Transverse colon (tissue), 4 donors: Measurements from ENCODE around the gene IL4R. TPM values are rescaled to one million over a fixed set of nuclear protein-coding genes. Genes with fewer than 3 reads are reported as not detected.
"Not testable (repeated sequence)": the region's sequence is repeated elsewhere in the genome, so short reads cannot be mapped to it uniquely, and the experiment has no call there.

Experiments used
- DNase-seq: peaks from one replicate; pipeline ENCODE4 v3.0.0-alpha.2; 2019
- H3K27ac ChIP-seq, 4 donors: fragments of 200-600 bp; sonication (generic); 2 replicates each; pipeline ENCODE4 v1.5.1; 2016 to 2018; ENCODE audit warnings: inconsistent platforms in 4 of 4
- H3K27me3 ChIP-seq: fragments of 200-600 bp; sonication (generic); 2 replicates; pipeline ENCODE4 v1.5.1; 2017; ENCODE audit warnings: inconsistent platforms
- H3K36me3 ChIP-seq, 4 donors: fragments of 200-600 bp; sonication (generic); 2 replicates each; pipeline ENCODE4 v1.5.1; 2017 to 2019; ENCODE audit warnings: inconsistent platforms in 4 of 4
- H3K4me1 ChIP-seq, 4 donors: fragments of 200-600 bp; sonication (generic); 2 replicates each; pipeline ENCODE4 v1.5.1; 2017 to 2020; ENCODE audit warnings: inconsistent platforms in 4 of 4
- H3K4me3 ChIP-seq, 4 donors: fragments of 200-600 bp; sonication (generic); 1 replicate in 1 of 4; 2 replicates in 3 of 4; pipeline versions ENCODE4 v1.5.1 to v1.6.1; 2017 to 2019; ENCODE audit warnings: inconsistent platforms in 4 of 4
- H3K9me3 ChIP-seq, 2 donors: fragments of 200-600 bp; sonication (generic); 2 replicates each; pipeline ENCODE4 v1.5.1; 2017 to 2019; ENCODE audit warnings: inconsistent platforms in 2 of 2
- EP300 ChIP-seq: sonication (generic); formaldehyde crosslinking; IDR thresholded peaks from one replicate; pipeline ENCODE4 v1.6.1; 2017; ENCODE audit warnings: antibody characterized with exemption, low read depth
- POLR2A ChIP-seq: fragments of 450-650 bp; IDR thresholded peaks from one replicate; pipeline ENCODE4 v1.6.1; 2016; ENCODE audit warnings: antibody characterized with exemption, mild to moderate bottlenecking, moderate library complexity
- POLR2AphosphoS5 ChIP-seq, 3 donors: sonication (generic); formaldehyde crosslinking; IDR thresholded peaks; one replicate each; pipeline ENCODE4 v1.6.1; 2016; ENCODE audit warnings: antibody characterized with exemption in 3 of 3
- WGBS, 2 donors: methylation state at CpG; one replicate each; pipeline ENCODE4 v1.1.5; 2018; ENCODE audit warnings: low coverage in 1 of 2; 5-methylcytosine and 5-hydroxymethylcytosine counted together
- in situ Hi-C, 4 donors: fragments of 200-750 bp; cut with MboI; loops; one replicate each; pipeline versions ENCODE4 v1.15.0 to v1.15.1; 2017; ENCODE audit warnings: low sequenced_read_pairs in 3 of 4, low pct_ligation_motif_present in 1 of 4, low pct_unique_long_range_greater_than_20kb in 1 of 4
- intact Hi-C: fragments of 100-400 bp; cut with DNase I; formaldehyde crosslinking; loops from one replicate; pipeline ENCODE4 v1.15.1; 2023; ENCODE audit warnings: low total_unique reads
- total RNA-seq, 4 donors: library from RNA; depleted of rRNA; stranded (reverse); fragments of >200 nt; gene quantifications; one replicate each; pipeline ENCODE4 v1.1.0, GENCODE V29; 2016
- TF ChIP-seq, protein P1 (sequence below), 5 experiments: fragments of 200-600 bp in 3 of 5; fragments of 450-650 bp in 2 of 5; sonication (generic) in 3 of 5; IDR thresholded peaks; 1 replicate in 2 of 5; 2 replicates in 3 of 5; pipeline ENCODE4 v1.5.1; 2016 to 2017; ENCODE audit warnings: antibody characterized with exemption in 5 of 5, inconsistent platforms in 3 of 5, mild to moderate bottlenecking in 2 of 5, moderate library complexity in 1 of 5

IL4R gene
- total RNA-seq, 4 donors from 2014 or later = 106 to 235 (median 156) TPM

DNA sequence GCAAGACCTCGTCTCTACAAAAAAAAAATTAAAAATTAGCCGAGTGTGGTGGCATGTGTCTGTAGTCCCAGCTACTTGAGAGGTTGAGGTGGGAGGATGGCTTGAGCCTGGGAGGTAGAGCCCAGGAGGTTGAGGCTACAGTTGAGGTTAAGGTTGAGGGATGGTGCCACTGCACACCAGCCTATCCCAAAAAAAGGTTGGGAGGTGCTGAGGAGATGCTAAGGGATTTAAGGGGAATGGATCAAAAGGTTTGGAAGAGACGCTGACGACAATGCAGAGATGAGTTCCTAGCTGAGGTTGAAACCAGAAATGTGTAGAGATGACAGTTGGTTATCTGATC lies 40.5 kb upstream of the IL4R start:
- in situ Hi-C loops = no loop called here
- Histone ChIP-seq H3K9me3 (no peaks in the 10 kb centered on the region), H3K4me1 (peaks cover 5 to 25% (median 6%) of the 10 kb centered on the region in 4 donors), H3K27me3 (no peaks in the 10 kb centered on the region), H3K36me3 (no peaks in the 10 kb centered on the region), H3K4me3 (no peak overlapping the region), H3K27ac (no peak overlapping the region)
- 87% methylated on average over 4 of the region's 4 CpGs; no CpG with 5 or more reads in 1 of the 2 donors for WGBS, 2 donors
- DNase-seq = no peak
- intact Hi-C loops = no loop called here
- TF ChIP-seq POLR2AphosphoS5 (IDR thresholded peaks at IDR 0.05) (no peak), POLR2A (no peak), EP300 (no peak)
- TF ChIP-seq, protein P1, sequence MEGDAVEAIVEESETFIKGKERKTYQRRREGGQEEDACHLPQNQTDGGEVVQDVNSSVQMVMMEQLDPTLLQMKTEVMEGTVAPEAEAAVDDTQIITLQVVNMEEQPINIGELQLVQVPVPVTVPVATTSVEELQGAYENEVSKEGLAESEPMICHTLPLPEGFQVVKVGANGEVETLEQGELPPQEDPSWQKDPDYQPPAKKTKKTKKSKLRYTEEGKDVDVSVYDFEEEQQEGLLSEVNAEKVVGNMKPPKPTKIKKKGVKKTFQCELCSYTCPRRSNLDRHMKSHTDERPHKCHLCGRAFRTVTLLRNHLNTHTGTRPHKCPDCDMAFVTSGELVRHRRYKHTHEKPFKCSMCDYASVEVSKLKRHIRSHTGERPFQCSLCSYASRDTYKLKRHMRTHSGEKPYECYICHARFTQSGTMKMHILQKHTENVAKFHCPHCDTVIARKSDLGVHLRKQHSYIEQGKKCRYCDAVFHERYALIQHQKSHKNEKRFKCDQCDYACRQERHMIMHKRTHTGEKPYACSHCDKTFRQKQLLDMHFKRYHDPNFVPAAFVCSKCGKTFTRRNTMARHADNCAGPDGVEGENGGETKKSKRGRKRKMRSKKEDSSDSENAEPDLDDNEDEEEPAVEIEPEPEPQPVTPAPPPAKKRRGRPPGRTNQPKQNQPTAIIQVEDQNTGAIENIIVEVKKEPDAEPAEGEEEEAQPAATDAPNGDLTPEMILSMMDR (IDR thresholded peaks at IDR 0.05) = no peak

GRCh38 chr16:27273670-27274423 lies 39.9 kb upstream of the IL4R start:
- WGBS, 2 donors = 68 to 73% methylated on average over 5 to 8 of the region's 8 CpGs
- Histone ChIP-seq H3K4me3 (no peak overlapping the region), H3K4me1 (peaks cover 5 to 25% (median 6%) of the 10 kb centered on the region in 4 donors), H3K27ac (peak overlapping the region in 1 of 4 donors; percentile 7), H3K27me3 (no peaks in the 10 kb centered on the region), H3K9me3 (no peaks in the 10 kb centered on the region), H3K36me3 (no peaks in the 10 kb centered on the region)
- intact Hi-C loops = no loop called here
- in situ Hi-C loops = no loop called here
- DNase-seq = peak; percentile 41
- TF ChIP-seq, protein P1 (IDR thresholded peaks at IDR 0.05) = peak in 2 of 5 experiments; percentile 16 to 24
- no peak for TF ChIP-seq EP300
- no peak for TF ChIP-seq POLR2AphosphoS5 (IDR thresholded peaks at IDR 0.05)
- no peak for TF ChIP-seq POLR2A

- H3K27me3 ChIP-seq, H3K4me3 ChIP-seq, H3K27ac ChIP-seq, intact Hi-C loops, H3K36me3 ChIP-seq, DNase-seq, H3K9me3 ChIP-seq, in situ Hi-C loops: not testable (repeated sequence)
- peaks cover 0 to 19% (median 4%) of the 10 kb centered on the region in 4 donors for H3K4me1 ChIP-seq
- WGBS, 2 donors = 84 to 90% methylated on average over 7 of the region's 7 CpGs
Measured at GRCh38 chr16:27274424-27274874, 39.3 kb upstream of the IL4R start.

DNA sequence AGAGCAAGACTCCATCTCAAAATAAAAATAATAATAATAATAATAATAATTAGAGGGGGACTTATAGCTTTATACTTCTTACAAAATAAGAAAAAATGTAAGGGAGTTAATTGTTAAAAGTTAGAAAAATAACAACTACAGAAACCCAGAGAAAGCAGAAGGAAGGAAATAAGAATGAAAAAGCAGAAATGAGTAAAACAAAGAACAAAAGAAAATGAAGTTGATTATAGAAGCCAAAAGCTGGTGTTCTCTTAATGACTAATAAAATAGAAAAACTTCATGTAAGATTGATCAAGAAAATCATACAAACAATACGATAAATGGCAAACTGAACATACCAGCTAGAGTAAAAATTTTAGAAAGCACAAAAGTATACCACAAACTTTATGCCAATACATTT lies 38.4 kb upstream of the IL4R start:
- Histone ChIP-seq H3K4me3 (no peak overlapping the region), H3K36me3 (no peaks in the 10 kb centered on the region), H3K27me3 (no peaks in the 10 kb centered on the region), H3K27ac (no peak overlapping the region), H3K9me3 (no peaks in the 10 kb centered on the region), H3K4me1 (peaks cover 0 to 15% (median 4%) of the 10 kb centered on the region in 4 donors)
- no peak for DNase-seq
- 52 to 88% methylated on average over 1 of the region's 1 CpG for WGBS, 2 donors
- TF ChIP-seq POLR2A = no peak
- TF ChIP-seq, protein P1 (IDR thresholded peaks at IDR 0.05) = no peak
- TF ChIP-seq POLR2AphosphoS5 (IDR thresholded peaks at IDR 0.05) = no peak
- no peak for TF ChIP-seq EP300
- in situ Hi-C loops (no loop called here), intact Hi-C loops (no loop called here)
